Activated CD4-positive, alpha-beta T cell treated with anti-CD3 and anti-CD28 coated beads for 48 hours (primary cell): ENCODE data around the gene ZDHHC19.
"Not testable (repeated sequence)": the region's sequence is repeated elsewhere in the genome, so short reads cannot be mapped to it uniquely, and the experiment has no call there.

Source experiments
- DNase-seq: peaks from one replicate; pipeline ENCODE4 v3.0.0-alpha.2; 2020

ZDHHC19 gene

DNA sequence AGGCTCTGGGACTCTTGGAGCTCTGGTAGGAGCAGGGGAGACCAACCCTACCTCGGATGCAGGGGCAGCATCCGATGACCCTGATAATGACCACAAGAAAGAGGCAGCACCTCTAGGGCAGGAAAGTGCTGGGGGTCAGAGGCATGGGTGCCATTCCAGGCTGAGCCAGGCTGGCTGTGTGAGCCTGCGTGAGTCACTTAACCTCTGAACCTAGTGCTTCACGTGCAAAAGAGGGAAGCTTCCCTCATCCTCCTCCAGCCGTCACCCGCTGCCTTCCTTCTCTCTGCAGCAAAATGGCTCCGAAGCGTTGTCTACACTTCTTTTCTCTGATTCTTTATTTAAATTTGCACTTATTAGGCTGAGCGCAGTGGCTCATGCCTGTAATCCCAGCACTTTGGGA lies 35.5 kb downstream of the ZDHHC19 start:
- DNase-seq = no peak

DNA sequence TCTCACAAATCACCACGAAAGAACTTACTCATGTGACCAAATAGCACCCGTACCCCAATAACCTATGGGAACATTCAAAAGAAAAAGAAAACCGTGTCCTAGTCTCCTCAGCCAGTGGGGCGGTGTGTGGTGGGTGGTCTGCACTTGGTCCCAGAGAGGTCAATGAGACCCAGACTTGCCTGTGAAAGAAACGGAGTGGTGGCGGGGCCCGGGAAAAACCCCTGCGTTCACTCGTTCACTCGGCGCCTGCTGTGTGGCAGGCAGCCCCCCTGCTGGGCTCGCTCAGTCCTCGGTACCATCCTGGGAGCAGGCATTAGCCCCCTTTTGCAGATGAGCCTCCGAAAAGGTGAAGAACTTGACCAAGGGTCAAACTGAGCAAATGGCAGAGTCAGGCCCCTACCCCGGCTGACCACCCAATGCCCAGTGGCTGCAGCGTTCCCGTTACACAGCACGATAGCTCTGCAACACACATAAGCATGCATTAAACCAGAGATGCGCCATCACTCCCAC lies 36.0 kb downstream of the ZDHHC19 start:
- DNase-seq = no peak

DNA sequence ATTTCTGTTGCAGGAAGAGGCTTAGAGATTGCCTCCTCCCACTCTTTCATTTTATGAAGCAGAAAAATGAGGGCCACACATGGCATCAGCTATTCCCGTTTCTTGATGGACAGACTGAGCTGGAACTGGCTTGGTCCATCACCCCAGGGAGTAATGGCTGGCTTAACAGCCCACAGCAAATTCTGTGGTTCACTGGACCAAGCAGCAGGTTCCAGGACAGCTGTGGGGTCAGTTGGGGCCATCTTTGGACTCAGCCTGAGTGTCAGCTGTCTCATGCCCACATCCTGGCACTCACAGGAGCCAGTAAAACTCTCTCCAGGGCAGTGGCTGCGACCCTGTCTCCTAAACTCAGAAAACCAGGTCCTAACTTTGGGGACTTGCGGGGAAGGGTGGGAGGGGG lies 36.5 kb downstream of the ZDHHC19 start:
- no peak for DNase-seq

DNA sequence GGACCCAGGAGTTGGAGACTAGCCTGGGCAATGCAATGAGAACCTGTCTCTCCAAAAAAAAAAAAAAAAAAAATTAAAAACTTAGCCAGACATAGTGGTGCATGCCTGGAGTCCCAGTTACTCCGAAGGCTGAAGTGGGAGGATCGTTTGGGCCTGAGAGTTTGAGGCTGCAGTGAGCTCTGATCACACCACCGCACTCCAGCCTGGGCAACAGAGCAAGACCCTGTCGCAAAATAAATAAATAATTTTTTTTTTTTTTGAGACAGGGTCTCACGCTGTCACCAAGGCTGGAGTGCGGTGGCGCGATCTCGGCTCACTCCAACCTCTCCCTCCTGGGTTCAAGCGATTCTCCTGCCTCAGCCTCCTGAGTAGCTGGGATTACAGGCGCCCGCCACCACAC lies 40.9 kb downstream of the ZDHHC19 start:
- DNase-seq = not testable (repeated sequence)

DNA sequence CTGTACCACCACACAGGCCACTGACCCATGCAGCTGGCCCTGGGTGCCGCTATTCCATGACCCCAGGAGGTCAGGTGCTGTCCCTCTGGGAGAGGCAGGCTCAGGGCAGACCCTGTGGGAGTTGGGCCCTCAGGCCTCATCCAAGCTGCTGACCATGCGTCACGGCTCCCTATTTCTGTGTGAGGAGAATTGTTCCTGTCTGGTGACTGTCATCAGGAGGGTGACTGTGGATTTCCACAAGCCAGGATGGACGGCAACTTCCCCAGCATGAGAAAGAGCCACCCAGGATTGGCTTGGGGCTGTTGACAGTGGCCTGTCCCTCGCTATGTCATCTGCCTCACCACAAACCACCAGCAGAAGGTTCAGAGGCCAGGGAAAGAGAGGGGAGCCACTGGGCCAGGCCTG lies 41.4 kb downstream of the ZDHHC19 start:
- DNase-seq = no peak

DNA sequence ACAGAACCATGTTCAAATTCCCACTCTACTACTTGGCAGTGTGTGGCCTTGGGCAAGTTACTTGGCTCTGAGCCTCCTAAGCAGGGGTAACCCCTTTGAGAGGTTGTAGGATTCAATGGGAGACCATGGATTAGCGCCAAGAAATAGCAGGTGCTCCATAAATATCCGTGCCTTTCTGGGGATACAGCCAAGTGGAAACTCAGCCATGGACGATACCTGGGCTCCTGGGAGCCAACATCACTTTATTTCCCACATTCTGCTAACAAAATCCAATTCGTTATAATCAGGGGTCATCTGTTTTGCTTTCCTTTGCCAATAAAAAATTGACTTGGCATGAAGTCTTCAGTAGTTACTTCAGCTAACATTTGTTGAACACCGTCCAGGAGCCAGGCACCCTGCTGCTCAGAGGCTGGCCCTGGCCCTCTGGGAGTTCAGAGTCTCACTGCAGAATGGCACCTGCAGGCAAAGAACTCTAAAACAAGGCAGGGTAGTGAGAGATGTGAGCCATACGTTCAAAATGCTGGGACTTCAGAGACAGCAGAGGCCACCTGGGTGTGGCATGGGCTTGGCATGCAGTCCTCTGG lies 42.3 kb downstream of the ZDHHC19 start:
- no peak for DNase-seq

DNA sequence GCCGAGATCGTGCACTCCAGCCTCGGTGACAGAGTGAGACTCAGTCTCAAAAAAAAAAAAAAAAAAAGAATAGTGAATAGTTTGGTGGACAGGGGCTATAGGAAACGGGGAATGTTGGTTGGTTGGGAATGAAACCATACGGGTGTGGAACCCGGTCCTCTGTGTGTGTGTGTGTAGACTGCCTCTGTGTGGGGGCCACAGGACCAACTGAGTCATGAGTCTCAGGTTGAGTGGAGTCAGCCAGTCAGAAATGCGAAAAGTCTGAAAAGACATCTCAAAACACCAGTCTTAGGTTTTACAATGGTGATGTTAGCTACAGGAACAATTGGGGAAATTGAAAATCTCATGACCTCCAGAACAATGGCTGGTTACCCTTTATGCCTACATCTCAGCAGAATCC lies 44.5 kb downstream of the ZDHHC19 start:
- DNase-seq = peak; percentile 47

DNA sequence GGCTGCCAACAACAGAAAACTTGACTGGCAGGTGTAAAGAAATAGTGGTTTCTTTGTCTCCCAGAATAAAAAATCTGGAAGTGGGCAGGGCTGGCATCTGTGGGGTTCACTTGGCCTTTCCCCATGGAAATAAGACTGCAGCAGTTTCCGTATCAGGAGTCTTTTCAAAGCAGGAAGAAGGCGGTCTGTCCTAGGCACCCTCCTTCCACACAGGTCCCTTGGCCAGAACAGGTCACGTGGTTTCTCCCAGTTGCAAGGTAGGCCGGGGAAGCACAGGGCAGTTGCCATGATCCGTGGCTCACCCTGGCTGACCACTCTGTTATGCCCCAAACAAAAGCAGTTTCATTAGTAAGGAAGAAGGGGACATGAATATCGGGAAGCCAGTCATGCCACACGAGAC lies 45.4 kb downstream of the ZDHHC19 start:
- no peak for DNase-seq

DNA sequence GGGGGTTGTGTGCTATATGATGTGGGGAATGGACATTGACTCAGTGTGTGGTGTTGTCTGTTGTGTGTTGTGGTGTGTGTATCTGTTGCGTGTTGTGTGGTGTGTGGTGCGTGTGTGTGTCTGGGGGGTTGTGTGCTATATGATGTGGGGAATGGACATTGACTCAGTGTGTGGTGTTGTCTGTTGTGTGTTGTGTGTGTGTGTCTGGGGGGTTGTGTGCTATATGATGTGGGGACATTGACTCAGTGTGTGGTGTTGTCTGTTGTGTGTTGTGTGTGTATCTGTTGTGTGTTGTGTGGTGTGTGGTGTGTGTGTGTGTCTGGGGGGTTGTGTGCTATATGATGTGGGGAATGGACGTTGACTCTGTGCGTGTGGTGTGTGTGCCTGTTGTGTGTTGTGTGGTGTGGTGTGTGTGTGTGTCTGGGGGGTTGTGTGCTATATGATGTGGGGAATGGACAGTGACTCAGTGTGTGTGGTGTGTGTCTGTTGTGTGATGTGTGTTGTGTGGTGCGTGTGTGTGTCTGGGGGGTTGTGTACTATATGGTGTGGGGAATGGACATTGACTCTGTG lies 46.1 kb downstream of the ZDHHC19 start:
- not testable (repeated sequence) for DNase-seq

DNA sequence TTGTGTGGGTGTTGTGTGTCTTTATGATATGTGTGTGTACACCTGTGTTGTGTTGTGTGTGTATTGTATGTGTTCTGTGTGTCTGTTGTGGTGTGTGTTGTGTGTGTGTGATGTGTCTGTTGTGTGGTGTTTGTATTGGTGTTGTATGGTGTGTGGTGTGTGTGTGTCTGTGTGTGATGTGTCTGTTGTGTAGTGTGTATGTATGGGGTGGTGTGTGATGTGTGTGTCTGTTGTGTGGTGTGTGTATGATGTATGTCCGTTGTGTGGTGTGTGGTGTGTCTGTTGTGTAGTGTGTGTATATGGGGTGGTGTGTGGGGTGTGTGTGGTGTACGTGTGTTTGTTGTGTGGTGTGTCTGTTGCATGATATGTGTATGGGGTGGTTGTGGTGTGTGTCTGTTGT lies 46.6 kb downstream of the ZDHHC19 start:
- DNase-seq = no peak

DNA sequence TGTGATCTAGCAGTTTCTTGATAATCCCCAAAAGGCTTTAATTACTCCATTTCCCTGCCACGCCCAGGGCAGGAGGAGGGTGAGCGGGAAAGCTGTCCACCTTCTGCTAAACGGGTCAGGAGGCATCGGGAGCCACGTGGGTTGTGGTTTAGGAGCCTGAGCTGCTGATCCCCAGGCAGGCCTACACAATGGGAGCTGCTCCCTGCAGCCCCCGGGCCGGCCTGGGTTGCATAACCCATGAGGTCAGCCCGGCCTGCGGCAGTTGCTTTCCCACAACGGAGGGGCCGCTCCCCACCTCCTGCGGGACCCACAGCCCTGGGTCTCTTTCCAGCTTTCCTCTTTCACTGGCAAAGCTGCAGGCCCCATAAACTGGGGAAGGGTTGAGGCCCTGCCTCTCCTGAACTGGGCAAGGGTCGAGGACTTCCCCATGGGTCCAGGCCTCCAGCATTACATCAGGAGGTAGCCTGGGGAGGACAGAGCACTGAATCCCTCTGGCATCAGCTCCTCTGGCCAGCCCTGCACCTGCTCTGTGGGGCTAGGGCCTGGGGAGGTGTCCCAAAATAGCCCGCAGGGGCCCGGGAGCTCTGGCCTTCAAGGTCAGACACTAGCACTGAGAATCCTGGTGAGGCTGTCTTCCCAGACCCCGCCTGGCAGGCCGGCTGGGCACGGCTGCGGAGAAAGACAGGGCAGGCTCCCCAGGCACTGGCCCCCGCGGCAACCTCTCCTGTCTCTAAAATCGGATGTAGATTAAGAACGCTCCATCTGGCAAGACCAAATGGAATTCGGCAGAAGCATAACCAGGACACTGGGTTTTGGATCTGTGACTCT lies 47.3 kb downstream of the ZDHHC19 start:
- no peak for DNase-seq

DNA sequence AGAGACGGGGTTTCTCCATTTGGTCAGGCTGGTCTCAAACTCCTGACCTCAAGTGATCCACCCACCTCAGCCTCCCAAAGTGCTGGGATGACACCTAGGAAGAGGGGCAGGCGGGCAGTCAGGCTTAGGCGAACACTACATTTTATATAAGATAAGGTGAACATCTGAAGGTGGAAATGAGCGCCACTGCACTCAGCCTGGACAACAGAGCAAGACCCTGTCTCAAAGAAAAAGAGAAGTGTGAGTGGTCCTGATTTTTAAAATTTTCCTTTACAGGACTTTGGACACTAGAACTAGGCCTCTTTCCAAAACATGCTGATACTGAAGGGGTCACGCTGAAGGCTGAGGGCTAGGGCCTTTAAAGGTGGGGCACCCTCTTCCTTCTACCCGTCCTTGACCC lies 48.0 kb downstream of the ZDHHC19 start:
- DNase-seq = no peak

DNA sequence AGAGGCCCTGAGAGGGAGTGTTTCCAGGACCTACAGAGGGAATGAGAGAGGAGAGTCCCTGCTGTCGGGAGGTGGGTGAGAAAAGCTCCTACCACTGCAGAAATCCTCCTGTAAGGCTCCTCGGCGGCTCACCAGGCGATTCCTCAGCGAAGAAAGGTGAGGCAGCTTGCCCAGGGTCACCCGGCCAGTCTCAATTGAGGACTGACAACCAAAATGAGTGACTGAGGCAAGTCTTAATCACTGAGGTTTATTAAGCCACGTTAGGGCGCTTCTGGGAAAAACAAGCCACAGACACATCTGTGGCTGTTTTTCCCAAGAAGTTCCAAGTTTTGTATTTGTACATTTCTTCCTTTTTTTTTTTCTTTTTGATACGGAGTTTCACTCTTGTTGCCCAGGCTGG lies 48.5 kb downstream of the ZDHHC19 start:
- DNase-seq = no peak

DNA sequence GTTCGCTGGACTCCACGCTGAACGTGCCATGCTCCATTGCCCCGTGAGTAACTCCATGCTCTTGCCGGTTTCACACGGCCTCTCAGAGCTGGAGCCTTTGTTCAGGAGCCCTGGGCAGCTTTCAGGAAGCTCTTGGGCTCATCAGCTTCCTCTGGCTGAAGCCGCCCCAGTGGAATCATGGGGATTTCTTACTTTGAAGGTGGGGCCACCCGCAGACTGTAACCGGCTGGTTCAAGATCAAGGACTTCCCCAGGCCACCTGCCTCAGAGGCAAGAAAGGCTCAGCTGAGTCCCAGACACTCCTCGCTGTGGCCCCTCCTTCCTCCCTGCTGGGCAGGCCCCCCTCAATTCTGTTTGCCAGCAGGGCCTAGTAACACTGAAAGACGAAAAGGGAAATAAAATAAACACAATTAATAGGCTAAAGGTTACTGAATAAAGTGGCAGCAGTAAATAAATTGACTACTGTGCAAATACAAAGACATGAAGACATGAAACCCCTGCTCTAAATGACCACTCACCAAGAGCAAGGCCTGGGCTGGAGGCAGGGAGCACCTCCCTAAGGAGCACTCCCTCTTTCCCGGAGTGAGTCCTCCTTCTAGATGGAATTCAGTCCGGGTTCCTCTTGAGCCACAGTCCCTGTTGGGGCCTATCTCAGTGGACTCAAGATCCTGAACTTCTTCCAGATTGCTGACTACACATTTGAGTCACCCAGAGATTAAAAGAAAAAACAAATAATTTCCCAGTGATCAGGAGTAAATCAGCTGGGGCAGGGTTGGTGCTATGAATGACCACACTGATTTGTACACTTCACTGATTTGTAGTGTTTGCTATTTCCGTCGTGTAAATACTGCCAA lies 51.0 kb downstream of the ZDHHC19 start:
- peak; percentile 39 for DNase-seq

DNA sequence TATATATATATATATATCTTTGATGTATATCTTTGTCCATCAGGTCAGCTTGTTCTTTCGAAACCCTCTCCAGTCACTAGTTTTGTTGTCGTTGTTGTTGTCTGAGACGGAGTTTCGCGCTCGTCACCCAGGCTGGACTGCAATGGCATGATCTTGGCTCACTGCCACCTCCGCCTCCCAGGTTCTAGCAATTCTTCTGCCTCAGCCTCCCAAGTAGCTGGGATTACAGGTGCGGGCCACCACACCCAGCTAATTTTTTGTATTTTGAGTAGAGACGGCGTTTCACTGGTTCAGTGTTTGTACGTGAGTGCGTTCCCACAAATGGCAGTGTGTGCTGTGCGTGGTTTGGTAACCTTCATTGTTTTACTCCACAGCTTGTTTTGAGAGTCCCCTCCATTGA lies 51.7 kb downstream of the ZDHHC19 start:
- no peak for DNase-seq

DNA sequence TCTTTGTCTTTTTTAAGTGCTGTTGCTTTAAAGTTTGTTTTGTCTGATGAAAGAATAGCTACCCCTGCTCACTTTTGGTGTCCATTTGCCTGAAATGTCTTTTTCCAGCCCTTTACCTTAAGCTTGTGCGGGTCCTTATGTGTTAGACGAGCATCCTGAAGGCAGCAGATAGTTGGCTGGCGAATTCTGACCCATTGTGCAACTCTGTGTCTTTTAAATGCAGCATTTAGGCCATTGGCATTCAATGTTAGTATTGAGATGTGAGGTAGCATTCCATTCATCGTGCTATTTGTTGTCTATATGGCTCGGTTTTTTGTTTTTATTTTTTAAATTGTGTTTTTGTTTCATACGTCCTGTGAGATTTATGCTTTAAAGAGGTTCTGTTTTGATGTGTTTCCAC lies 55.0 kb downstream of the ZDHHC19 start:
- DNase-seq = no peak

DNA sequence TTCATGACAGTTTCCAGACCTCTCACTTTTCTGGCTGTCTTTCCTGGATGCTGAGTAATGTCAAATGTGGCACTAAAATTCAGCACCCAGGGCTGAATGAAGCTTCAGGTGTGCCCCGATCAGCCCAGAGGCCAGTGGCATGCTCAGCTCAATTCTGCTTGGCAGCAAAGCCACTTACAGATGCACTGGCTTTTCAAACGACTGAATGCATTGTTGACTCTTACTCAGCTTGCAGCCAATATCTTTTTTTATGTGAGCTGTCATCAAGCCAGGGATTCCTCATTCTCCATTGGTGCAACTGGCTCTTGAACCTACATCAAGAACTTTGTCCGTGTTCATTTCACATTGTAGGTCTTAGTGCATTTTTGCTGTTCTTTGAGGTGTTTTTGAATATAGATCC lies 60.7 kb downstream of the ZDHHC19 start:
- DNase-seq = no peak

DNA sequence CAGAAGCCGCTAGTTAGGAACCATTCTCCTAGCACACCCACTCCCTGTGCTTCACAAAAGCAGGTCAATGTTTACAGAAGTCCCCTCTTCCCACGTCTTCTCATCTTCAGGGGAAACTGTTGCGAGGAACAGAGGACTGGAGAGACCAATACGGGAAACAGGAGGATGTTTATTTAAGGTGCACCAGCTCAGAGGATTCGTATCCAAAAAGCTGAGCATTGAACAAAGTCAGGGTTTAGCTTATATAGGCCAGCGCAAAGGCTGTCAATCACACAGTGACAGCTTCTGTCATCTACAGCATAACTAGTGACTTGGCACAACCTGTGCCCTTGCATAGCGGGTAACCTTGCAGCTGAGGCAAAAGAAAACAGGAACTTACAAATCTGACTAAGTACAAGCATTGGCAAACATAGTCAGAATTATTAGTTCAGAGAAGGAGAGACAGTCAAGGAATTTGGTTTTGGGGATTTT lies 61.3 kb downstream of the ZDHHC19 start:
- DNase-seq = no peak

DNA sequence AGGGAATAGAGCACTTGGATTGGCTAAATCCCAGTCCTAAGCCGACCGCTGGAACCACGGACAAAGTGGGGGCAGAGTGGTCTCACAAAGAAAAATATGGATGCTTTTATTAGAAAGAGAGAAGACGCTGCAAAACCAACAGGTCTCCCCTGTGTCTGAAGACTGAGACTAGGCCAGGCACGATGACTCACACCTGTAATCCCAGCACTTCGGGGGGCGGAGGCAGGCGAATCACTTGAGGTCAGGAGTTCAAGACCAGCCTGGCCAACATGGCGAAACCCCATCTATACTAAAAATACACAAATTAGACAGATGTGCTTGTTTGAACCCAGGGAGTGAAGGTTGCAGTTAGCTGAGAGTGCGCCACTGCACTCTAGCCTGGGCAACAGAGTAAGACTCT lies 61.8 kb downstream of the ZDHHC19 start:
- DNase-seq = peak; percentile 22
